OCI-LY3 (cell line): ENCODE measurements around the gene CHD1L.

Experiments
- H2AFZ ChIP-seq: fragments of 200-600, 300-600 bp; shearing (Covaris generic); 2 replicates; pipeline ENCODE4 v1.6.0; 2014; ENCODE audit warnings: antibody characterized with exemption, low read depth, low read length
- H3K27ac ChIP-seq: fragments of 200-600, 300-600 bp; sonication (generic); 2 replicates; pipeline ENCODE4 v1.5.1; 2014; ENCODE audit warnings: mild to moderate bottlenecking, low read length, moderate library complexity, mixed read lengths
- H3K27me3 ChIP-seq: fragments of 200-600, 300-600 bp; sonication (generic); 2 replicates; pipeline ENCODE4 v1.6.1; 2014; ENCODE audit warnings: low read depth, low read length, mixed read lengths
- H3K36me3 ChIP-seq: fragments of 200-600, 300-600 bp; sonication (generic); replicated peaks from 2 replicates; pipeline ENCODE3; 2014; ENCODE audit warnings: low read depth, low read length, mixed read lengths
- H3K4me1 ChIP-seq: fragments of 300-600, 200-600 bp; sonication (generic); 2 replicates; pipeline ENCODE4 v1.6.1; 2014; ENCODE audit warnings: low read length, mixed read lengths
- H3K4me2 ChIP-seq: fragments of 200-600, 300-600 bp; sonication (generic); 2 replicates; pipeline ENCODE4 v1.6.1; 2014; ENCODE audit warnings: low read length, mixed read lengths
- H3K4me3 ChIP-seq: fragments of 300-600, 200-600 bp; sonication (generic); 2 replicates; pipeline ENCODE4 v1.5.1; 2014; ENCODE audit warnings: antibody characterized with exemption, mild to moderate bottlenecking, low read length, moderate library complexity
- H3K79me2 ChIP-seq: fragments of 300-600, 200-600 bp; shearing (Covaris generic); 2 replicates; pipeline ENCODE4 v1.6.1; 2014; ENCODE audit warnings: mild to moderate bottlenecking, low read length, mixed read lengths
- H3K9ac ChIP-seq: fragments of 300-600, 200-600 bp; shearing (Covaris generic); 2 replicates; pipeline ENCODE4 v1.6.0; 2014; ENCODE audit warnings: mild to moderate bottlenecking, low read length, moderate library complexity
- H3K9me3 ChIP-seq: fragments of 200-600, 300-600 bp; shearing (Covaris generic); 2 replicates; pipeline ENCODE4 v1.6.1; 2014; ENCODE audit warnings: low read length, mixed read lengths; ENCODE audit not compliant: insufficient read depth
- H4K20me1 ChIP-seq: fragments of 200-600, 300-600 bp; sonication (generic); 2 replicates; pipeline ENCODE4 v1.6.1; 2016; ENCODE audit warnings: low read length, mixed read lengths; ENCODE audit not compliant: insufficient read depth
- EZH2phosphoT487 ChIP-seq: fragments of 200-600 bp; shearing (Covaris generic); IDR thresholded peaks from 2 replicates; pipeline ENCODE4 v1.6.1; 2018; ENCODE audit warnings: antibody characterized with exemption, mixed run types, low read depth
- TF ChIP-seq, protein P1 (sequence below): fragments of 200-600, 300-600 bp; sonication (generic); IDR thresholded peaks from 2 replicates; pipeline ENCODE4 v1.5.1; 2014; ENCODE audit warnings: antibody characterized with exemption, low read length, low read depth

CHD1L gene

DNA sequence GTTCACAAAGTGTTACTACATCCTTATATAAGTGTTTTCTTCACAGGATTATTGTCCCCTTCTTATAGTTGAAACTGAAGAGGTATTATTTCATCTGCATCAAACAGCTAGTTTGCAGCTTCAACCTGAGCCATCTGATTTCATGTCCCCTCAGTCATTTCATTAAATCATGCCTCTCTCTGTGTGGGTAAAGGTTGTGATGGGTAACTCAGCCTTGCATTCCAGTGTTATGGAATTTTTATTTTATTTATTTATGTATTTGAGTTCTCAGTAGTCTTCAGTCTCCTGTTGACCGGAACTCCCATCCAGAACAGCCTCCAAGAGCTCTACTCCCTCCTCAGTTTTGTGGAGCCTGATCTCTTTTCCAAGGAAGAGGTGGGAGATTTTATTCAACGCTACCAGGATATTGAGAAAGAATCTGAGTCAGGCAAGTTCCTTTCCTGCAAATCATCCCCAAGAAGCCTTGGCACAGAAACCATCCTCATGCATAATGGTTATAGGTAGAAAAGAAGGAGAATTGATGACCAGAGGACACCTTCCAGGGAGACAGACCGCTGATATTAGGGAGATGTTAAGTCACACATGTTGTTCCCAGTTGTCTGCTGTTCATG, 21.8 kb downstream of the CHD1L start:
- H3K27ac ChIP-seq, result no peak overlapping the region
- peaks cover 1% of the 10 kb centered on the region; the same call in 1 of the 2 replicates for H3K79me2 ChIP-seq
- peaks cover 57% of the 10 kb centered on the region for H3K36me3 ChIP-seq
- TF ChIP-seq, protein P1, sequence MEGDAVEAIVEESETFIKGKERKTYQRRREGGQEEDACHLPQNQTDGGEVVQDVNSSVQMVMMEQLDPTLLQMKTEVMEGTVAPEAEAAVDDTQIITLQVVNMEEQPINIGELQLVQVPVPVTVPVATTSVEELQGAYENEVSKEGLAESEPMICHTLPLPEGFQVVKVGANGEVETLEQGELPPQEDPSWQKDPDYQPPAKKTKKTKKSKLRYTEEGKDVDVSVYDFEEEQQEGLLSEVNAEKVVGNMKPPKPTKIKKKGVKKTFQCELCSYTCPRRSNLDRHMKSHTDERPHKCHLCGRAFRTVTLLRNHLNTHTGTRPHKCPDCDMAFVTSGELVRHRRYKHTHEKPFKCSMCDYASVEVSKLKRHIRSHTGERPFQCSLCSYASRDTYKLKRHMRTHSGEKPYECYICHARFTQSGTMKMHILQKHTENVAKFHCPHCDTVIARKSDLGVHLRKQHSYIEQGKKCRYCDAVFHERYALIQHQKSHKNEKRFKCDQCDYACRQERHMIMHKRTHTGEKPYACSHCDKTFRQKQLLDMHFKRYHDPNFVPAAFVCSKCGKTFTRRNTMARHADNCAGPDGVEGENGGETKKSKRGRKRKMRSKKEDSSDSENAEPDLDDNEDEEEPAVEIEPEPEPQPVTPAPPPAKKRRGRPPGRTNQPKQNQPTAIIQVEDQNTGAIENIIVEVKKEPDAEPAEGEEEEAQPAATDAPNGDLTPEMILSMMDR, result no peak
- no peak for TF ChIP-seq EZH2phosphoT487
- H3K4me1 ChIP-seq, result no peaks in the 10 kb centered on the region
- H3K9ac ChIP-seq, result no peak overlapping the region
- no peaks in the 10 kb centered on the region for H3K27me3 ChIP-seq
- no peak overlapping the region for H3K4me2 ChIP-seq
- no peak overlapping the region for H2AFZ ChIP-seq
- H4K20me1 ChIP-seq, result no peaks in the 10 kb centered on the region; the same call in 1 of the 2 replicates
- no peak overlapping the region for H3K4me3 ChIP-seq
- H3K9me3 ChIP-seq, result no peaks in the 10 kb centered on the region

DNA sequence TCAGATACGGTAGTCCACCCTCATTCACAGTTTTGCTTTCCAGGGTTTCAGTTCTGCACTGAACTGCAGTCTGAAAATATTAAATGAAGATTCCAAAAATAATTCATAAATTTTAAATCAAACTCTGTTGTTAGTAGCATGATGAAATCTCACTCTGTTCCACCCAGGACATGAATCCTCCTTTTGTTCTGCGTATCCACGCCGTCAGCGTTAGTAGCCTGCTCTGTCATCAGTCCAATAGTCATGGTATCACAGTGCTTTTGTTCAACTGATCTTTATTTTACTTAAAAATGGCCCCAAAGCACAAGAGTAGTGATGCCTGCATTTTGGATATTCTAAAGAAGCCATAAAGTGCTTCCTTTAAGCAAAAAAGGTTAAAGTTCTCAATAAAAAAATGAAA, 23.9 kb downstream of the CHD1L start:
- Histone ChIP-seq H3K4me3 (no peak overlapping the region), H3K9ac (no peak overlapping the region), H2AFZ (no peak overlapping the region), H3K27ac (no peak overlapping the region), H3K4me2 (no peak overlapping the region), H3K4me1 (no peaks in the 10 kb centered on the region), H4K20me1 (no peaks in the 10 kb centered on the region), H3K27me3 (no peaks in the 10 kb centered on the region), H3K79me2 (no peaks in the 10 kb centered on the region), H3K9me3 (no peaks in the 10 kb centered on the region), H3K36me3 (peaks cover 54% of the 10 kb centered on the region)
- no peak for TF ChIP-seq EZH2phosphoT487
- TF ChIP-seq, protein P1, result no peak

DNA sequence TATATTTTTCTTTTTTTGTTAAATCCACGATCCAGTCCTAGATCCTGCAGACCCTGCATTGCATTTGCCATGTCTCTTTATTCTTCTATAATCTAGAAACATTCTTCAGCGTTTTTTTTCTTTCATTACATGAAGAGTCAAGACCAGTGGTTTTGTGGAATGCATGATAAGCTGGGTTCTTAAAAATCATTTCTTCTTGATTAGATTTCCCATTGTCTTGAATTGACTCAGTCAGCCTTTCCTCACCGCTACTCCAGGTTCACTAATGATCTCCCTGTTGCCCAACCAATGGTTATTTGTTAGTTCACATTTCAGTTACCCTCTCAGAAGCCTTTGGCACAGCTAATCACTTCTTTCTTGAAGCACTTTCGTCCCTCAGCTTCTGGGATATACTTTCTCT, 25.2 kb downstream of the CHD1L start:
- no peak overlapping the region for H3K9ac ChIP-seq
- H3K4me1 ChIP-seq, result no peaks in the 10 kb centered on the region
- no peaks in the 10 kb centered on the region for H3K79me2 ChIP-seq
- H3K27ac ChIP-seq, result no peak overlapping the region
- TF ChIP-seq, protein P1, result no peak
- TF ChIP-seq EZH2phosphoT487, result no peak
- H3K36me3 ChIP-seq, result peaks cover 60% of the 10 kb centered on the region
- H3K4me2 ChIP-seq, result no peak overlapping the region
- no peak overlapping the region for H3K4me3 ChIP-seq
- H4K20me1 ChIP-seq, result no peaks in the 10 kb centered on the region
- H2AFZ ChIP-seq, result no peak overlapping the region
- no peaks in the 10 kb centered on the region for H3K27me3 ChIP-seq
- no peaks in the 10 kb centered on the region for H3K9me3 ChIP-seq

DNA sequence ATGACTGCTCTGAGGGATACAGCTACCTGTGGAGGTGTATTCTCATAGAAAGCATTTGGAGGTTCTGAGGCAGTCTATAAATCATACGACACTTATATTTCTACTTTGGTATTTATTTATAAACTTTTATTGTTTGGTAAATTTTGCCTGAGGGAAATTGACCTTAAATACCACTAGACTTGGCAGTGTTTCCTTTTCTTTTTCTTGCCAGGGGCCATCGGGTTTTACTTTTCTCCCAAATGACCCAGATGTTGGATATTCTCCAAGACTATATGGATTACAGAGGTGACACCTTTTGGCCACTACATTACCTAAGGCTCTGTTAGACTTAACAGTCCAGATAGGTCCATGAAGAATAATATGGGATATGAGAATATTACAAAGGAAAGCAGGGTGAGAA, 28.2 kb downstream of the CHD1L start:
- no peak overlapping the region for H3K27ac ChIP-seq
- TF ChIP-seq, protein P1, result no peak
- no peak for TF ChIP-seq EZH2phosphoT487
- no peak overlapping the region for H3K9ac ChIP-seq
- H2AFZ ChIP-seq, result no peak overlapping the region
- peaks cover 69% of the 10 kb centered on the region for H3K36me3 ChIP-seq
- H3K4me2 ChIP-seq, result no peak overlapping the region
- no peaks in the 10 kb centered on the region for H3K27me3 ChIP-seq
- no peaks in the 10 kb centered on the region for H4K20me1 ChIP-seq
- no peaks in the 10 kb centered on the region for H3K4me1 ChIP-seq
- H3K79me2 ChIP-seq, result no peaks in the 10 kb centered on the region
- no peak overlapping the region for H3K4me3 ChIP-seq
- H3K9me3 ChIP-seq, result no peaks in the 10 kb centered on the region
